22Rv1 (cell line): ENCODE results near the gene PNMA1.

Experiments
- ZFX ChIP-seq: fragments of 450-650 bp; IDR thresholded peaks from 2 replicates; pipeline ENCODE4 v1.6.1; 2017; ENCODE audit warnings: antibody characterized with exemption, borderline replicate concordance
- TF ChIP-seq, protein P1 (sequence below): fragments of 450-650 bp; IDR thresholded peaks from 2 replicates; pipeline ENCODE4 v1.5.1; 2017; ENCODE audit warnings: mild to moderate bottlenecking

- TF ChIP-seq, protein P1, sequence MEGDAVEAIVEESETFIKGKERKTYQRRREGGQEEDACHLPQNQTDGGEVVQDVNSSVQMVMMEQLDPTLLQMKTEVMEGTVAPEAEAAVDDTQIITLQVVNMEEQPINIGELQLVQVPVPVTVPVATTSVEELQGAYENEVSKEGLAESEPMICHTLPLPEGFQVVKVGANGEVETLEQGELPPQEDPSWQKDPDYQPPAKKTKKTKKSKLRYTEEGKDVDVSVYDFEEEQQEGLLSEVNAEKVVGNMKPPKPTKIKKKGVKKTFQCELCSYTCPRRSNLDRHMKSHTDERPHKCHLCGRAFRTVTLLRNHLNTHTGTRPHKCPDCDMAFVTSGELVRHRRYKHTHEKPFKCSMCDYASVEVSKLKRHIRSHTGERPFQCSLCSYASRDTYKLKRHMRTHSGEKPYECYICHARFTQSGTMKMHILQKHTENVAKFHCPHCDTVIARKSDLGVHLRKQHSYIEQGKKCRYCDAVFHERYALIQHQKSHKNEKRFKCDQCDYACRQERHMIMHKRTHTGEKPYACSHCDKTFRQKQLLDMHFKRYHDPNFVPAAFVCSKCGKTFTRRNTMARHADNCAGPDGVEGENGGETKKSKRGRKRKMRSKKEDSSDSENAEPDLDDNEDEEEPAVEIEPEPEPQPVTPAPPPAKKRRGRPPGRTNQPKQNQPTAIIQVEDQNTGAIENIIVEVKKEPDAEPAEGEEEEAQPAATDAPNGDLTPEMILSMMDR, result no peak
- TF ChIP-seq ZFX, result no peak
These were observed 36.3 kb upstream of the PNMA1 start for GRCh38 chr14:73750531-73750901.
